Fibroblast of the aortic adventitia (primary cell): ENCODE data around the gene PROM2. TPM values are rescaled to one million over a fixed set of nuclear protein-coding genes. Genes with fewer than 3 reads are reported as not detected.

Source experiments
- DNase-seq: peaks from one replicate; pipeline ENCODE4 v3.0.0-alpha.2; 2010; ENCODE audit warnings: low read depth
- H3K4me3 ChIP-seq: 2 replicates; pipeline ENCODE4 v1.5.1; 2011; ENCODE audit warnings: low read depth, mild to moderate bottlenecking, control low read depth, low read length, moderate library complexity
- total RNA-seq: library from RNA; depleted of rRNA; stranded (reverse); fragments of >200 nt; gene quantifications from 2 replicates; pipeline ENCODE4 v1.2.3, GENCODE V29; 2012; ENCODE audit warnings: low replicate concordance
- TF ChIP-seq, protein P1 (sequence below): IDR thresholded peaks from 2 replicates; pipeline ENCODE4 v1.5.1; 2011; ENCODE audit warnings: mild to moderate bottlenecking, low read length, control low read depth, inconsistent platforms; ENCODE audit not compliant: insufficient read depth

Gene PROM2
- total RNA-seq, 1 donor: 0.18 TPM

DNA sequence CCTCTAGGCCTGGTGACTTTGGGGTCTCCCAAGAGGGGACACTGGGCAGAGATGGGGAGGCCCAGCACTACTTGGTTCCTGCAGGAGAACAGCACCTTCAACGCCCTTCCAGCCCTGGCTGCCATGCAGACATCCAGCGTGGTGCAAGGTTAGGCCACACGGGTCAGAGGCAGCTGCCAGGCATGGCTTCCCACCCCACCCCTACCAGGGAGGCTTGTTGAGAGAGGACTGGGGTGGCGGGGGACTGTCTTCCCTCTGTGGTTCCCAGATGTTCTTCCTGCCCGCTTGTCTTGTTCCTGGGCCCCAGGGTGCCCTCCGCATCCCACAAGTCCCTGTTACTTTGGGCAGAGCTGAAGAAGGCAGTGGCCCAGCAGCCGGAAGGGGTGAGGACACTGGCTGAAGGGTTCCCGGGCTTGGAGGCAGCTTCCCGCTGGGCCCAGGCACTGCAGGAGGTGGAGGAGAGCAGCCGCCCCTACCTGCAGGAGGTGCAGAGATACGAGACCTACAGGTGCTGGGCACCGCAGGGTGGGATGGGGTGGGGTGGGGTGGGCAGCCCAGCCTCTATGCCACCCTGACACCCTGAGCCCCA, 4.5 kb downstream of the PROM2 start:
- no peak overlapping the region for H3K4me3 ChIP-seq
- DNase-seq: no peak
- TF ChIP-seq, protein P1, sequence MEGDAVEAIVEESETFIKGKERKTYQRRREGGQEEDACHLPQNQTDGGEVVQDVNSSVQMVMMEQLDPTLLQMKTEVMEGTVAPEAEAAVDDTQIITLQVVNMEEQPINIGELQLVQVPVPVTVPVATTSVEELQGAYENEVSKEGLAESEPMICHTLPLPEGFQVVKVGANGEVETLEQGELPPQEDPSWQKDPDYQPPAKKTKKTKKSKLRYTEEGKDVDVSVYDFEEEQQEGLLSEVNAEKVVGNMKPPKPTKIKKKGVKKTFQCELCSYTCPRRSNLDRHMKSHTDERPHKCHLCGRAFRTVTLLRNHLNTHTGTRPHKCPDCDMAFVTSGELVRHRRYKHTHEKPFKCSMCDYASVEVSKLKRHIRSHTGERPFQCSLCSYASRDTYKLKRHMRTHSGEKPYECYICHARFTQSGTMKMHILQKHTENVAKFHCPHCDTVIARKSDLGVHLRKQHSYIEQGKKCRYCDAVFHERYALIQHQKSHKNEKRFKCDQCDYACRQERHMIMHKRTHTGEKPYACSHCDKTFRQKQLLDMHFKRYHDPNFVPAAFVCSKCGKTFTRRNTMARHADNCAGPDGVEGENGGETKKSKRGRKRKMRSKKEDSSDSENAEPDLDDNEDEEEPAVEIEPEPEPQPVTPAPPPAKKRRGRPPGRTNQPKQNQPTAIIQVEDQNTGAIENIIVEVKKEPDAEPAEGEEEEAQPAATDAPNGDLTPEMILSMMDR: no peak

DNA sequence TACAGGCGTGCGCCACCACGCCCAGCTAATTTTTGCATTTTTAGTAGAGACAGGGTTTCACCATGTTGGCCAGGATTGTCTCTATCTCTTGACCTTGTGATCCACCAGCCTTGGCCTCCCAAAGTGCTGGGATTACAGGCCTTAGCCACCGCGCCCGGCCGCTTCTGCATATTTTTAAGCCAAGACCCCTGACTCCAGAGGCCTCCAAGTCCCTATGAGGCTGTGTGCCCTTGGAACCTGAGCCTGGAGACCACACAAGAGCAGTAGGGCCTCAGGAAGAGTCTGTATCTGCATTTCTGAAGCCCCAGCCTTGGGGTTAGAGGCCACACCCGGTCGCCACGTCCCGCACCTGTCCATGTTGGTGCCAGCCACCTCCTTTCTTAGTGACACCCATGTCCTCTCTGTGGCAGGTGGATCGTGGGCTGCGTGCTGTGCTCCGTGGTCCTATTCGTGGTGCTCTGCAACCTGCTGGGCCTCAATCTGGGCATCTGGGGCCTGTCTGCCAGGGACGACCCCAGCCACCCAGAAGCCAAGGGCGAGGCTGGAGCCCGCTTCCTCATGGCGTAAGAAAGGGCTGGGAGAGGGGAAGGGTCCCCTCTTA, 5.3 kb downstream of the PROM2 start:
- TF ChIP-seq, protein P1: no peak
- no peak overlapping the region for H3K4me3 ChIP-seq
- no peak for DNase-seq

DNA sequence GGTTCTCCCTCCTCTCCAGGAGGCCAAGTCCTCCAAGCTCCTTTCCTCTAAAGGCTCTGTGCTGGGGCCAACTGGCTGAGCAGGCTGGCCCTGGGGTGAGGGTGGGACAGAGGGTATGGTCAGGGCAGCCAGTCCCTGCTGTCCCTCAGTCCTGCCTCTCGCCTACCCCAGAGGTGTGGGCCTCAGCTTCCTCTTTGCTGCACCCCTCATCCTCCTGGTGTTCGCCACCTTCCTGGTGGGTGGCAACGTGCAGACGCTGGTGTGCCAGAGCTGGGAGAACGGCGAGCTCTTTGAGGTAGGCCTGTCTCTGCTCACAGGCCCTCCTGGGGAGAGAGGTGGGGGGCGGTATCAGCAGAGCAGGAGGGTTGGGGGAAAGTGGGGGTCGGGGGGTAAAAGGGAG, 6.8 kb downstream of the PROM2 start:
- no peak for DNase-seq
- no peak overlapping the region for H3K4me3 ChIP-seq
- TF ChIP-seq, protein P1: no peak

DNA sequence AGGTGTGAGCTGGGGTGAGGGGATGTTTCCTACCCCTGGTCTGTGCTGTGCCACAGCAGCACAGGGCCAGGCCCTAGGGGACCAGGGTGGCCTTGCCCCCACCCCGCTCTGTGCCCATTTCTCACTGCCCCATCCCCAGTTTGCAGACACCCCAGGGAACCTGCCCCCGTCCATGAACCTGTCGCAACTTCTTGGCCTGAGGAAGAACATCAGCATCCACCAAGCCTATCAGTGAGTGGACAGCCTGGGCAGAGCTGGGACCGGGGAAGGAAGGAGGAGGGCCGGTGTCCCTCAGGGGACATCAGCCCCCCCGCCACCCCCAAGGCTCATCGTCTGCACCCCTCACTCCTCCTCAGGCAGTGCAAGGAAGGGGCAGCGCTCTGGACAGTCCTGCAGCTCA, 7.5 kb downstream of the PROM2 start:
- H3K4me3 ChIP-seq: no peak overlapping the region
- no peak for DNase-seq
- TF ChIP-seq, protein P1: no peak

DNA sequence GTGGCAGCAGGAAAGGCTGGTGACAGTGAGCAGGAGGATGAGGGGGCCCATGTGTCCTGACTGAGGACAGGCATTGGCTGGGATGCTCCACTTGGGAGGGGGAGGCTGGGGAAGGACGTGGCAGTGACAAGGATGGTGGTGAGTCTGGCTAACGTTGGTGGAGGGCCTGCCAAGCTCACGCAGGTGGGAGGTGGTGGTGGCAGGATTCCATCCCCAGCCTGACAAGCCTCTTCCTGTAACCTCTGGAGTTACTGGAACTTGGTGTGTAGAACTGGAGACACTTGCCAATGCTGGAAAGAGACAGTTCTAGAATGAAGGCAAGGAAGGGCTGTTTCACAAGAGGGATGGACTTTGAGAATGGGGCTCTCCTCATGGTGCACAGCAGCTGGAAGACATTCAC, 8.2 kb downstream of the PROM2 start:
- no peak for DNase-seq
- no peak overlapping the region for H3K4me3 ChIP-seq
- TF ChIP-seq, protein P1: no peak

DNA sequence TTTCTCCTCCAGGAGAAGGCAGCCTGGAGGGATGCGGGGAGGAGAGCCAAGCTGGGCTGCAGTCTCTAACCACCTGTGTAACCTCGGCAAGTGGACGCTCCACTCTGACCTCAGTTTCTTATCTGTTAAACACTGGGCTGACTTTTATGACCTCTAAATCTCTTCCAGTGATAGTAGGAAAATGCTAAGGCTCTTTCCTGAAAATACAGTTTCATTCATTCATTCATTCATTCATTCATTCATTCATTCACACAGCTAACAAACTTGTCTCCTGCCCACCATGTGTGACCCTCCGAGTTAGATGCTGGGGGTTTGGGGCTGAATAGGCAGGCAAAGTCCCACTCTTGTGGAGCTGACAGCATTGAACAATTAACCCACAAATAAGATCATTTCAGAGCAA, 9.3 kb downstream of the PROM2 start:
- DNase-seq: no peak
- TF ChIP-seq, protein P1: no peak
- no peak overlapping the region for H3K4me3 ChIP-seq
